ENCODE results near the gene SLC6A9. TPM values are rescaled to one million over a fixed set of nuclear protein-coding genes. Genes with fewer than 3 reads are reported as not detected.
A peak's percentile ranks its signal among the peaks of the same experiment; 100 is the strongest.

Gene SLC6A9
- total RNA-seq, 1 donor from 2014 or later, result 19.2 TPM

- Histone ChIP-seq H3K36me3 (peaks cover 23% of the 10 kb centered on the region), H3K27me3 (no peaks in the 10 kb centered on the region), H3K27ac (no peak overlapping the region), H3K9me3 (no peaks in the 10 kb centered on the region), H3K4me1 (peaks cover 30% of the 10 kb centered on the region), H3K4me3 (peak overlapping the region; percentile 73)
- intact Hi-C loops (cut with DNase I), result no loop called here
- DNase-seq (no peak), ATAC-seq (no peak)
- no peak for TF ChIP-seq CTCF (IDR thresholded peaks at IDR 0.05)
Measured at GRCh38 chr1:43980255-43981134, 50.8 kb downstream of the SLC6A9 start.

- ATAC-seq, result peak; percentile 35
- intact Hi-C loops (cut with DNase I), result no loop called here
- H3K36me3 ChIP-seq, result peaks cover 23% of the 10 kb centered on the region
- H3K27me3 ChIP-seq, result no peaks in the 10 kb centered on the region
- no peak for TF ChIP-seq CTCF (IDR thresholded peaks at IDR 0.05)
- H3K27ac ChIP-seq, result peak overlapping the region; percentile 51
- DNase-seq, result peak; percentile 83
- H3K4me1 ChIP-seq, result peaks cover 31% of the 10 kb centered on the region
- no peaks in the 10 kb centered on the region for H3K9me3 ChIP-seq
- peak overlapping the region; percentile 73 for H3K4me3 ChIP-seq
Measured at GRCh38 chr1:43979528-43980254, 51.6 kb downstream of the SLC6A9 start.

GRCh38 chr1:43979261-43979527 is 52.1 kb downstream of the SLC6A9 start:
- intact Hi-C loops (cut with DNase I), result no loop called here
- Histone ChIP-seq H3K4me1 (peaks cover 31% of the 10 kb centered on the region), H3K36me3 (peaks cover 23% of the 10 kb centered on the region), H3K4me3 (peak overlapping the region; percentile 73), H3K27me3 (no peaks in the 10 kb centered on the region), H3K9me3 (no peaks in the 10 kb centered on the region), H3K27ac (peak overlapping the region; percentile 51)
- no peak for TF ChIP-seq CTCF (IDR thresholded peaks at IDR 0.05)
- no peak for ATAC-seq
- DNase-seq, result no peak

GRCh38 chr1:43978551-43979260 is 52.6 kb downstream of the SLC6A9 start, which contains the start of gene B4GALT2:
Gene B4GALT2, plus strand, starts transcription at chr1:43979210. Its CDS starts 1,951 bp downstream, at chr1:43981161.
- H3K4me3 ChIP-seq, result peak within 1 kb of the TSS; percentile 73
- peaks cover 23% of the 10 kb centered on the region for H3K36me3 ChIP-seq
- peak within 1 kb of the TSS; percentile 51 for H3K27ac ChIP-seq
- peak; percentile 78 for DNase-seq
- H3K27me3 ChIP-seq, result no peaks in the 10 kb centered on the region
- no peak for TF ChIP-seq CTCF (IDR thresholded peaks at IDR 0.05)
- intact Hi-C loops (cut with DNase I), result no loop called here
- peak; percentile 17 for ATAC-seq
- H3K9me3 ChIP-seq, result no peaks in the 10 kb centered on the region
- H3K4me1 ChIP-seq, result peaks cover 31% of the 10 kb centered on the region

- intact Hi-C loops (cut with DNase I), result no loop called here
- DNase-seq (no peak), ATAC-seq (no peak)
- Histone ChIP-seq H3K27ac (no peak overlapping the region), H3K27me3 (no peaks in the 10 kb centered on the region), H3K4me1 (peaks cover 31% of the 10 kb centered on the region), H3K9me3 (no peaks in the 10 kb centered on the region), H3K36me3 (peaks cover 23% of the 10 kb centered on the region), H3K4me3 (peak overlapping the region; percentile 51)
- TF ChIP-seq CTCF (IDR thresholded peaks at IDR 0.05), result no peak
Measured at GRCh38 chr1:43978264-43978550, 53.1 kb downstream of the SLC6A9 start.

Measured in upper lobe of right lung (tissue), 1 donor.